Measurements from ENCODE around the gene NUDT5.

- no peak for TF ChIP-seq ZNF232 (CRISPR knock-in tag; IDR thresholded peaks at IDR 0.05)
- TF ChIP-seq CTCF (IDR thresholded peaks at IDR 0.05), result no peak
- no peak for TF ChIP-seq SMAD4 (CRISPR knock-in tag; IDR thresholded peaks at IDR 0.05)
- no peak for TF ChIP-seq MAX (CRISPR knock-in tag; IDR thresholded peaks at IDR 0.05)
Observed at GRCh38 chr10:12200850-12201249, 5.2 kb upstream of the NUDT5 start.
